ENCODE data around the gene CSTPP1. TPM values are rescaled to one million over a fixed set of nuclear protein-coding genes. Genes with fewer than 3 reads are reported as not detected.

CSTPP1 gene
- polyA plus RNA-seq, 4 donors: 15.1 to 32.9 (median 20.5) TPM

GRCh38 chr11:47156951-47157350, 220.4 kb downstream of the CSTPP1 start:
- H3K36me3 ChIP-seq (ENCODE audit: control insufficient read depth in 3 of 3, insufficient read depth in 2 of 3, low read depth in 1 of 3, low read length in 3 of 3): peaks cover 0 to 56% (median 0%) of the 10 kb centered on the region in 3 donors
- no peak overlapping the region for H3K27ac ChIP-seq (ENCODE audit: low read depth in 1 of 3, low read length in 2 of 3)
- H3K4me1 ChIP-seq (ENCODE audit: control insufficient read depth in 3 of 3, insufficient read depth in 2 of 3, low read depth in 1 of 3, low read length in 2 of 3): peaks cover 0 to 12% (median 2%) of the 10 kb centered on the region in 3 donors
- H3K9me3 ChIP-seq (ENCODE audit: control insufficient read depth in 2 of 2, insufficient read depth in 1 of 2, low read depth in 1 of 2, low read length in 1 of 2): no peaks in the 10 kb centered on the region
- H3K4me3 ChIP-seq (ENCODE audit: low read depth in 1 of 3, low read length in 3 of 3): no peak overlapping the region
- 87 to 92% (median 88%) methylated on average over 20 of the region's 20 CpGs for WGBS, 3 donors
- H3K27me3 ChIP-seq (ENCODE audit: control insufficient read depth in 3 of 3, insufficient read depth in 3 of 3, low read length in 3 of 3): no peaks in the 10 kb centered on the region
- no peak for DNase-seq
- FAIRE-seq: no peak

- WGBS, 3 donors: 64 to 79% (median 71%) methylated on average over 8 of the region's 8 CpGs
- Histone ChIP-seq H3K36me3 (ENCODE audit: control insufficient read depth in 3 of 3, insufficient read depth in 2 of 3, low read depth in 1 of 3, low read length in 3 of 3) (peaks cover 0 to 63% (median 0%) of the 10 kb centered on the region in 3 donors), H3K9me3 (ENCODE audit: control insufficient read depth in 2 of 2, insufficient read depth in 1 of 2, low read depth in 1 of 2, low read length in 1 of 2) (no peaks in the 10 kb centered on the region), H3K27me3 (ENCODE audit: control insufficient read depth in 3 of 3, insufficient read depth in 3 of 3, low read length in 3 of 3) (no peaks in the 10 kb centered on the region), H3K4me3 (ENCODE audit: low read depth in 1 of 3, low read length in 3 of 3) (no peak overlapping the region), H3K27ac (ENCODE audit: low read depth in 1 of 3, low read length in 2 of 3) (no peak overlapping the region), H3K4me1 (ENCODE audit: control insufficient read depth in 3 of 3, insufficient read depth in 2 of 3, low read depth in 1 of 3, low read length in 2 of 3) (peaks cover 0 to 6% (median 2%) of the 10 kb centered on the region in 3 donors)
- DNase-seq: no peak
- no peak for FAIRE-seq
These were observed 221.2 kb downstream of the CSTPP1 start for GRCh38 chr11:47157805-47158204.

GRCh38 chr11:47158242-47158641, 221.7 kb downstream of the CSTPP1 start:
- no peaks in the 10 kb centered on the region for H3K9me3 ChIP-seq (ENCODE audit: control insufficient read depth in 2 of 2, insufficient read depth in 1 of 2, low read depth in 1 of 2, low read length in 1 of 2)
- no peak overlapping the region for H3K27ac ChIP-seq (ENCODE audit: low read depth in 1 of 3, low read length in 2 of 3)
- peaks cover 0 to 4% (median 1%) of the 10 kb centered on the region in 3 donors for H3K4me1 ChIP-seq (ENCODE audit: control insufficient read depth in 3 of 3, insufficient read depth in 2 of 3, low read depth in 1 of 3, low read length in 2 of 3)
- DNase-seq (no peak), FAIRE-seq (no peak)
- WGBS, 3 donors: 42 to 68% (median 43%) methylated on average over 5 of the region's 5 CpGs
- H3K27me3 ChIP-seq (ENCODE audit: control insufficient read depth in 3 of 3, insufficient read depth in 3 of 3, low read length in 3 of 3): no peaks in the 10 kb centered on the region
- H3K36me3 ChIP-seq (ENCODE audit: control insufficient read depth in 3 of 3, insufficient read depth in 2 of 3, low read depth in 1 of 3, low read length in 3 of 3): peaks cover 0 to 65% (median 0%) of the 10 kb centered on the region in 3 donors
- H3K4me3 ChIP-seq (ENCODE audit: low read depth in 1 of 3, low read length in 3 of 3): no peak overlapping the region

GRCh38 chr11:47160753-47161133, 224.2 kb downstream of the CSTPP1 start:
- Histone ChIP-seq H3K27ac (ENCODE audit: low read depth in 1 of 3, low read length in 2 of 3) (no peak overlapping the region), H3K4me1 (ENCODE audit: control insufficient read depth in 3 of 3, insufficient read depth in 2 of 3, low read depth in 1 of 3, low read length in 2 of 3) (no peaks in the 10 kb centered on the region), H3K36me3 (ENCODE audit: control insufficient read depth in 3 of 3, insufficient read depth in 2 of 3, low read depth in 1 of 3, low read length in 3 of 3) (peaks cover 10 to 74% (median 17%) of the 10 kb centered on the region in 3 donors), H3K27me3 (ENCODE audit: control insufficient read depth in 3 of 3, insufficient read depth in 3 of 3, low read length in 3 of 3) (no peaks in the 10 kb centered on the region), H3K4me3 (ENCODE audit: low read depth in 1 of 3, low read length in 3 of 3) (no peak overlapping the region), H3K9me3 (ENCODE audit: control insufficient read depth in 2 of 2, insufficient read depth in 1 of 2, low read depth in 1 of 2, low read length in 1 of 2) (no peaks in the 10 kb centered on the region)
- 86 to 93% (median 90%) methylated on average over 5 of the region's 5 CpGs for WGBS, 3 donors
- FAIRE-seq (no peak), DNase-seq (no peak)

GRCh38 chr11:47161134-47161854, 224.7 kb downstream of the CSTPP1 start:
- FAIRE-seq (no peak), DNase-seq (peak; percentile 68 to 81)
- no peaks in the 10 kb centered on the region for H3K4me1 ChIP-seq (ENCODE audit: control insufficient read depth in 3 of 3, insufficient read depth in 2 of 3, low read depth in 1 of 3, low read length in 2 of 3)
- no peaks in the 10 kb centered on the region for H3K27me3 ChIP-seq (ENCODE audit: control insufficient read depth in 3 of 3, insufficient read depth in 3 of 3, low read length in 3 of 3)
- peaks cover 10 to 76% (median 19%) of the 10 kb centered on the region in 3 donors for H3K36me3 ChIP-seq (ENCODE audit: control insufficient read depth in 3 of 3, insufficient read depth in 2 of 3, low read depth in 1 of 3, low read length in 3 of 3)
- H3K9me3 ChIP-seq (ENCODE audit: control insufficient read depth in 2 of 2, insufficient read depth in 1 of 2, low read depth in 1 of 2, low read length in 1 of 2): no peaks in the 10 kb centered on the region
- no peak overlapping the region for H3K27ac ChIP-seq (ENCODE audit: low read depth in 1 of 3, low read length in 2 of 3)
- H3K4me3 ChIP-seq (ENCODE audit: low read depth in 1 of 3, low read length in 3 of 3): no peak overlapping the region
- WGBS, 3 donors: 49 to 55% (median 50%) methylated on average over 11 to 14 of the region's 14 CpGs

- DNase-seq: no peak
- H3K27ac ChIP-seq (ENCODE audit: low read depth in 1 of 3, low read length in 2 of 3): no peak overlapping the region
- FAIRE-seq: no peak
- H3K9me3 ChIP-seq (ENCODE audit: control insufficient read depth in 2 of 2, insufficient read depth in 1 of 2, low read depth in 1 of 2, low read length in 1 of 2): no peaks in the 10 kb centered on the region
- H3K4me3 ChIP-seq (ENCODE audit: low read depth in 1 of 3, low read length in 3 of 3): no peak overlapping the region
- no peaks in the 10 kb centered on the region for H3K27me3 ChIP-seq (ENCODE audit: control insufficient read depth in 3 of 3, insufficient read depth in 3 of 3, low read length in 3 of 3)
- H3K36me3 ChIP-seq (ENCODE audit: control insufficient read depth in 3 of 3, insufficient read depth in 2 of 3, low read depth in 1 of 3, low read length in 3 of 3): peaks cover 10 to 81% (median 23%) of the 10 kb centered on the region in 3 donors
- WGBS, 3 donors: 68 to 80% (median 73%) methylated on average over 9 of the region's 9 CpGs
- H3K4me1 ChIP-seq (ENCODE audit: control insufficient read depth in 3 of 3, insufficient read depth in 2 of 3, low read depth in 1 of 3, low read length in 2 of 3): no peaks in the 10 kb centered on the region
These were observed 225.3 kb downstream of the CSTPP1 start for GRCh38 chr11:47161890-47162289.

- no peaks in the 10 kb centered on the region for H3K27me3 ChIP-seq (ENCODE audit: control insufficient read depth in 3 of 3, insufficient read depth in 3 of 3, low read length in 3 of 3)
- H3K4me3 ChIP-seq (ENCODE audit: low read depth in 1 of 3, low read length in 3 of 3): no peak overlapping the region
- H3K4me1 ChIP-seq (ENCODE audit: control insufficient read depth in 3 of 3, insufficient read depth in 2 of 3, low read depth in 1 of 3, low read length in 2 of 3): no peaks in the 10 kb centered on the region
- WGBS, 3 donors: 57 to 67% (median 62%) methylated on average over 5 of the region's 5 CpGs
- no peak for FAIRE-seq
- no peak overlapping the region for H3K27ac ChIP-seq (ENCODE audit: low read depth in 1 of 3, low read length in 2 of 3)
- no peaks in the 10 kb centered on the region for H3K9me3 ChIP-seq (ENCODE audit: control insufficient read depth in 2 of 2, insufficient read depth in 1 of 2, low read depth in 1 of 2, low read length in 1 of 2)
- peaks cover 12 to 83% (median 23%) of the 10 kb centered on the region in 3 donors for H3K36me3 ChIP-seq (ENCODE audit: control insufficient read depth in 3 of 3, insufficient read depth in 2 of 3, low read depth in 1 of 3, low read length in 3 of 3)
- no peak for DNase-seq
These were observed 225.9 kb downstream of the CSTPP1 start for GRCh38 chr11:47162426-47162825.

GRCh38 chr11:47163193-47163592, 226.6 kb downstream of the CSTPP1 start:
- WGBS, 3 donors: 54 to 71% (median 57%) methylated on average over 3 of the region's 3 CpGs
- FAIRE-seq: no peak
- Histone ChIP-seq H3K9me3 (ENCODE audit: control insufficient read depth in 2 of 2, insufficient read depth in 1 of 2, low read depth in 1 of 2, low read length in 1 of 2) (no peaks in the 10 kb centered on the region), H3K27ac (ENCODE audit: low read depth in 1 of 3, low read length in 2 of 3) (no peak overlapping the region), H3K4me3 (ENCODE audit: low read depth in 1 of 3, low read length in 3 of 3) (no peak overlapping the region), H3K4me1 (ENCODE audit: control insufficient read depth in 3 of 3, insufficient read depth in 2 of 3, low read depth in 1 of 3, low read length in 2 of 3) (no peaks in the 10 kb centered on the region), H3K36me3 (ENCODE audit: control insufficient read depth in 3 of 3, insufficient read depth in 2 of 3, low read depth in 1 of 3, low read length in 3 of 3) (peaks cover 19 to 84% (median 25%) of the 10 kb centered on the region in 3 donors), H3K27me3 (ENCODE audit: control insufficient read depth in 3 of 3, insufficient read depth in 3 of 3, low read length in 3 of 3) (no peaks in the 10 kb centered on the region)
- DNase-seq: no peak

- FAIRE-seq (no peak), DNase-seq (no peak)
- H3K36me3 ChIP-seq (ENCODE audit: control insufficient read depth in 3 of 3, insufficient read depth in 2 of 3, low read depth in 1 of 3, low read length in 3 of 3): peaks cover 19 to 85% (median 26%) of the 10 kb centered on the region in 3 donors
- no peak overlapping the region for H3K27ac ChIP-seq (ENCODE audit: low read depth in 1 of 3, low read length in 2 of 3)
- no peak overlapping the region for H3K4me3 ChIP-seq (ENCODE audit: low read depth in 1 of 3, low read length in 3 of 3)
- no peaks in the 10 kb centered on the region for H3K4me1 ChIP-seq (ENCODE audit: control insufficient read depth in 3 of 3, insufficient read depth in 2 of 3, low read depth in 1 of 3, low read length in 2 of 3)
- WGBS, 3 donors: 85 to 91% (median 90%) methylated on average over 15 of the region's 15 CpGs
- H3K9me3 ChIP-seq (ENCODE audit: control insufficient read depth in 2 of 2, insufficient read depth in 1 of 2, low read depth in 1 of 2, low read length in 1 of 2): no peaks in the 10 kb centered on the region
- no peaks in the 10 kb centered on the region for H3K27me3 ChIP-seq (ENCODE audit: control insufficient read depth in 3 of 3, insufficient read depth in 3 of 3, low read length in 3 of 3)
These were observed 227.3 kb downstream of the CSTPP1 start for GRCh38 chr11:47163898-47164297.

Measured in small intestine (tissue), 7 donors.